C4-2B (cell line): ENCODE measurements around the gene RASL10B.

Experiments used
- CTCF ChIP-seq: fragments of 450-650 bp; conservative IDR thresholded peaks from 2 replicates; pipeline ENCODE4 v1.5.1; 2017; ENCODE audit warnings: mild to moderate bottlenecking
- ZFX ChIP-seq: fragments of 450-650 bp; IDR thresholded peaks from 2 replicates; pipeline ENCODE4 v1.6.1; 2017

- no peak for TF ChIP-seq CTCF
- no peak for TF ChIP-seq ZFX
These were observed 13.8 kb downstream of the RASL10B start for GRCh38 chr17:35745246-35745645.
